Fibroblast of lung (primary cell): Measurements from ENCODE around the gene MPPE1. TPM values are rescaled to one million over a fixed set of nuclear protein-coding genes. Genes with fewer than 3 reads are reported as not detected.

Source experiments
- DNase-seq, 2 donors: peaks; one replicate each; pipeline versions ENCODE4 v3.0.0 to v3.0.0-alpha.2; 2010; ENCODE audit warnings: low read depth in 2 of 2
- H2AFZ ChIP-seq: 2 replicates; pipeline ENCODE4 v1.5.1; 2012; ENCODE audit warnings: low read length, control low read depth, inconsistent platforms
- H3K27ac ChIP-seq: 2 replicates; pipeline ENCODE4 v1.5.1; 2011; ENCODE audit warnings: low read length, control low read depth; ENCODE audit not compliant: insufficient read depth
- H3K27me3 ChIP-seq: 2 replicates; pipeline ENCODE4 v1.5.1; 2011; ENCODE audit warnings: mild to moderate bottlenecking, low read length; ENCODE audit not compliant: control insufficient read depth, insufficient read depth
- H3K36me3 ChIP-seq: 2 replicates; pipeline ENCODE4 v1.5.1; 2011; ENCODE audit warnings: low read length; ENCODE audit not compliant: control insufficient read depth, insufficient read depth
- H3K4me1 ChIP-seq: 2 replicates; pipeline ENCODE4 v1.5.1; 2011; ENCODE audit warnings: low read length; ENCODE audit not compliant: control insufficient read depth, insufficient read depth; ENCODE audit errors: extremely low read depth
- H3K4me2 ChIP-seq: 2 replicates; pipeline ENCODE4 v1.5.1; 2011; ENCODE audit warnings: low read length, control low read depth; ENCODE audit not compliant: insufficient read depth; ENCODE audit errors: extremely low read depth
- H3K4me3 ChIP-seq, 4 experiments: fragments of 200-600 bp in 1 of 4; sonication (generic) in 1 of 4; replicated peaks in 1 of 4; 2 replicates each; pipeline ENCODE4 v1.5.1; 2011 to 2016; ENCODE audit warnings: low read length in 4 of 4, low read depth in 3 of 4, mild to moderate bottlenecking in 3 of 4, control low read depth in 2 of 4, inconsistent platforms in 1 of 4, mixed read lengths in 1 of 4; ENCODE audit not compliant: insufficient read depth in 1 of 4; ENCODE audit errors: control extremely low read depth in 1 of 4
- H3K79me2 ChIP-seq: 2 replicates; pipeline ENCODE4 v1.5.1; 2012; ENCODE audit warnings: mild to moderate bottlenecking, low read length, inconsistent platforms; ENCODE audit not compliant: control insufficient read depth, insufficient read depth
- H3K9ac ChIP-seq: 2 replicates; pipeline ENCODE4 v1.5.1; 2011; ENCODE audit warnings: mild to moderate bottlenecking, low read length, control low read depth; ENCODE audit not compliant: insufficient read depth
- H3K9me3 ChIP-seq: 2 replicates; pipeline ENCODE4 v1.5.1; 2012; ENCODE audit warnings: low read depth, low read length; ENCODE audit not compliant: control insufficient read depth, insufficient read depth
- H4K20me1 ChIP-seq: 2 replicates; pipeline ENCODE4 v1.5.1; 2011; ENCODE audit warnings: low read length; ENCODE audit not compliant: control insufficient read depth, insufficient read depth; ENCODE audit errors: extremely low read depth
- EZH2 ChIP-seq: IDR thresholded peaks from 2 replicates; pipeline ENCODE4 v1.5.1; 2012; ENCODE audit warnings: low read length, control low read depth, mild to moderate bottlenecking; ENCODE audit errors: missing control alignments
- polyA plus RNA-seq, 2 donors: library from polyadenylated mRNA; depleted of rRNA in 1 of 2; stranded (reverse) in 1 of 2; unstranded in 1 of 2; fragments of >200 nt; gene quantifications; 2 replicates each; pipeline ENCODE4 v1.2.1, GENCODE V29; 2011 to 2012; ENCODE audit warnings: missing spikeins in 1 of 2
- total RNA-seq: library from RNA; depleted of rRNA; stranded (reverse); fragments of >200 nt; gene quantifications from 2 replicates; pipeline ENCODE4 v1.2.1, GENCODE V29; 2014
- TF ChIP-seq, protein P1 (sequence below), 2 donors: IDR thresholded peaks in 1 of 2; conservative IDR thresholded peaks in 1 of 2; 1 replicate in 1 of 2; 2 replicates in 1 of 2; pipeline ENCODE4 v1.5.1; 2011 to 2012; ENCODE audit warnings: low read length in 2 of 2, control low read depth in 1 of 2, inconsistent platforms in 1 of 2, low read depth in 1 of 2, mild to moderate bottlenecking in 1 of 2

MPPE1 gene
- total and polyA plus RNA-seq, 2 donors (not counting 1 experiment from before 2014, with no cell fraction given) = 23.3 to 29.7 TPM

DNA sequence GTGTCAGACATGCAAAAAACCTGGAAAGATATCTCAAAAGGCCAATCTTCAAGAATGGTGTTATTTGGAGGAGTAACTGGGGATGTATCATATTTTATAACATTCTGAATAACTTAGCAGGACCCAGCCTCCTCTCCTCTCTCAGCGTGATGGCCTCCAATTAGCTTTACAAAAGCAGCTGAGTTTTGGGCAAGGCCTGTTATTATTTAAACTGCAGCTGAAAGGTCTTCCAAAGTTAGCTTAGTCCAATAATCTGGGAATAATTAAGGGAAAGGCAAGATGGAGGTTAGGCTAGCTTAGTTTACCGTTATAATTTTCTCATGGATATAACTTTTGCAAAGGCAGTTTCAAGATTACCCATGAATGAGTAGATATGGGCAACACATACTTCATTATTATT lies 32.8 kb upstream of the MPPE1 start:
- H3K4me1 ChIP-seq = no peaks in the 10 kb centered on the region
- H2AFZ ChIP-seq = no peak overlapping the region
- H3K79me2 ChIP-seq = no peaks in the 10 kb centered on the region
- no peaks in the 10 kb centered on the region for H4K20me1 ChIP-seq
- H3K27ac ChIP-seq = no peak overlapping the region
- no peak overlapping the region for H3K4me3 ChIP-seq
- no peaks in the 10 kb centered on the region for H3K9me3 ChIP-seq
- H3K4me2 ChIP-seq = no peak overlapping the region
- no peaks in the 10 kb centered on the region for H3K36me3 ChIP-seq
- H3K27me3 ChIP-seq = peaks cover 4% of the 10 kb centered on the region
- no peak overlapping the region for H3K9ac ChIP-seq
- TF ChIP-seq, protein P1, sequence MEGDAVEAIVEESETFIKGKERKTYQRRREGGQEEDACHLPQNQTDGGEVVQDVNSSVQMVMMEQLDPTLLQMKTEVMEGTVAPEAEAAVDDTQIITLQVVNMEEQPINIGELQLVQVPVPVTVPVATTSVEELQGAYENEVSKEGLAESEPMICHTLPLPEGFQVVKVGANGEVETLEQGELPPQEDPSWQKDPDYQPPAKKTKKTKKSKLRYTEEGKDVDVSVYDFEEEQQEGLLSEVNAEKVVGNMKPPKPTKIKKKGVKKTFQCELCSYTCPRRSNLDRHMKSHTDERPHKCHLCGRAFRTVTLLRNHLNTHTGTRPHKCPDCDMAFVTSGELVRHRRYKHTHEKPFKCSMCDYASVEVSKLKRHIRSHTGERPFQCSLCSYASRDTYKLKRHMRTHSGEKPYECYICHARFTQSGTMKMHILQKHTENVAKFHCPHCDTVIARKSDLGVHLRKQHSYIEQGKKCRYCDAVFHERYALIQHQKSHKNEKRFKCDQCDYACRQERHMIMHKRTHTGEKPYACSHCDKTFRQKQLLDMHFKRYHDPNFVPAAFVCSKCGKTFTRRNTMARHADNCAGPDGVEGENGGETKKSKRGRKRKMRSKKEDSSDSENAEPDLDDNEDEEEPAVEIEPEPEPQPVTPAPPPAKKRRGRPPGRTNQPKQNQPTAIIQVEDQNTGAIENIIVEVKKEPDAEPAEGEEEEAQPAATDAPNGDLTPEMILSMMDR (conservative IDR thresholded peaks at IDR 0.05 in 1 of 2, IDR thresholded peaks at IDR 0.05 in 1 of 2; ENCODE audit: low read depth in 1 of 2, low read length in 2 of 2) = no peak
- no peak for TF ChIP-seq EZH2
- no peak for DNase-seq

DNA sequence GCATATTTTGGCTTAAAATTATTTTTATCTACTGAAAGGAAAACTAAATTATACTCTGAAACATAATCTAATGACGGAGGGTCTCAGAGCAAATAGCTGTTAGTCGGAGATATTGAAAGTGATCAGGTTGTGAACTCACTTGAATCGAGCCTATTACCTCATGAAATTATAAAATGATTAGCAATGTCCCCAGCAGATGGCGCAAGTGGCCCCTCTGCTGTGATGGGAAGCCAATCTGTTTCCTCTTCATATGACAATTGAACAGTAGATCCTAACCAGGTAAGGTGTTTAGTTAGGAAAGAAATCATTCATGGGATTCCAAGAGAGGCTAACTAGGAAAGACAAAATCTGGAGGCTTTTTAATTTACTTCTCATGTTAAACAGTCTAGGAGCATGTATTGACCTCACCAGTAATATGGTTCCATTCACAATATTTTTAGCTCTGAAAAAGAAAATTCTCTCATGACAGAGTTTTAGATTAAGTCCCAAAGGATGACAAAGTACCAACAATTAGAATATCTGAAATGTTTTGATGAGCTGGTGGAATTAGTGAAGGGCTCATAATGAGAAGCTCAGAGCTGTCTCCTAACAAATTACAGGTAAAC lies 29.9 kb upstream of the MPPE1 start:
- Histone ChIP-seq H3K27me3 (peaks cover 4% of the 10 kb centered on the region), H3K4me1 (no peaks in the 10 kb centered on the region), H3K27ac (no peak overlapping the region), H4K20me1 (no peaks in the 10 kb centered on the region), H3K4me3 (no peak overlapping the region), H3K36me3 (no peaks in the 10 kb centered on the region), H3K4me2 (no peak overlapping the region), H3K9ac (no peak overlapping the region), H3K79me2 (no peaks in the 10 kb centered on the region), H2AFZ (no peak overlapping the region), H3K9me3 (no peaks in the 10 kb centered on the region)
- no peak for TF ChIP-seq EZH2
- TF ChIP-seq, protein P1 (conservative IDR thresholded peaks at IDR 0.05 in 1 of 2, IDR thresholded peaks at IDR 0.05 in 1 of 2; ENCODE audit: low read depth in 1 of 2, low read length in 2 of 2) = peak; percentile 75 to 83
- DNase-seq = peak; percentile 45 to 75

- H3K9ac ChIP-seq = no peak overlapping the region
- no peak overlapping the region for H3K4me3 ChIP-seq
- no peaks in the 10 kb centered on the region for H3K4me1 ChIP-seq
- no peak overlapping the region for H3K4me2 ChIP-seq
- no peaks in the 10 kb centered on the region for H3K9me3 ChIP-seq
- no peaks in the 10 kb centered on the region for H3K36me3 ChIP-seq
- DNase-seq = no peak
- H4K20me1 ChIP-seq = no peaks in the 10 kb centered on the region
- no peak overlapping the region for H3K27ac ChIP-seq
- TF ChIP-seq, protein P1 (conservative IDR thresholded peaks at IDR 0.05 in 1 of 2, IDR thresholded peaks at IDR 0.05 in 1 of 2; ENCODE audit: low read depth in 1 of 2, low read length in 2 of 2) = no peak
- TF ChIP-seq EZH2 = no peak
- H2AFZ ChIP-seq = no peak overlapping the region
- peaks cover 4% of the 10 kb centered on the region for H3K27me3 ChIP-seq
- H3K79me2 ChIP-seq = no peaks in the 10 kb centered on the region
Measured at GRCh38 chr18:11932393-11932792, 24.3 kb upstream of the MPPE1 start.
